Urinary bladder (tissue), 2 donors: ENCODE measurements around the gene KLRF1. TPM values are rescaled to one million over a fixed set of nuclear protein-coding genes. Genes with fewer than 3 reads are reported as not detected.

Experiments used
- polyA plus RNA-seq: library from polyadenylated mRNA; stranded (reverse); fragments of 200-250 nt; gene quantifications from one replicate; pipeline ENCODE4 v1.2.3, GENCODE V29; 2013
- total RNA-seq: library from RNA; depleted of rRNA; stranded (reverse); fragments of >200 nt; gene quantifications from one replicate; pipeline ENCODE4 v1.2.3, GENCODE V29; 2014
- donor health status: healthy.

Gene KLRF1
- total and polyA plus RNA-seq, 2 donors = 0.34 to 1.5 TPM

Other genes starting within 250 kb of the KLRF1 start
- gene KLRB1, start 219.6 kb upstream of the KLRF1 start, total RNA-seq = 2.3 TPM
- gene KLRB1, start 219.6 kb upstream of the KLRF1 start, polyA plus RNA-seq = 1.3 TPM
- gene CLEC2D, start 157.8 kb upstream of the KLRF1 start, total RNA-seq = 31.2 TPM
- gene CLEC2D, start 157.8 kb upstream of the KLRF1 start, polyA plus RNA-seq = 3.4 TPM
- gene CLECL1, start 94.4 kb upstream of the KLRF1 start, total RNA-seq = not detected
- 0.37 TPM for gene CLECL1, start 94.4 kb upstream of the KLRF1 start, polyA plus RNA-seq
- gene CD69, start 66.6 kb upstream of the KLRF1 start, total RNA-seq = 13.7 TPM
- gene CD69, start 66.6 kb upstream of the KLRF1 start, polyA plus RNA-seq = 7.4 TPM
- 20.4 TPM for gene CLEC2B, start 41.9 kb downstream of the KLRF1 start, total RNA-seq
- 9.3 TPM for gene CLEC2B, start 41.9 kb downstream of the KLRF1 start, polyA plus RNA-seq
- gene KLRF2, start 54.0 kb downstream of the KLRF1 start, total RNA-seq = not detected
- gene KLRF2, start 54.0 kb downstream of the KLRF1 start, polyA plus RNA-seq = not detected
- not detected for gene CLEC2A, start 104.9 kb downstream of the KLRF1 start, total RNA-seq
- not detected for gene CLEC2A, start 104.9 kb downstream of the KLRF1 start, polyA plus RNA-seq
- gene CLEC12A, start 143.9 kb downstream of the KLRF1 start, total RNA-seq = 1.5 TPM
- 1.6 TPM for gene CLEC12A, start 143.9 kb downstream of the KLRF1 start, polyA plus RNA-seq
- gene CLEC1B, start 171.6 kb downstream of the KLRF1 start, total RNA-seq = not detected
- gene CLEC1B, start 171.6 kb downstream of the KLRF1 start, polyA plus RNA-seq = not detected
- gene CLEC12B, start 183.1 kb downstream of the KLRF1 start, total RNA-seq = 0.95 TPM
- gene CLEC12B, start 183.1 kb downstream of the KLRF1 start, polyA plus RNA-seq = 0.08 TPM
- gene CLEC9A, start 203.2 kb downstream of the KLRF1 start, total RNA-seq = 0.90 TPM
- gene CLEC9A, start 203.2 kb downstream of the KLRF1 start, polyA plus RNA-seq = 0.62 TPM